WTC11 (cell line): ENCODE results near the gene COL5A3. TPM values are rescaled to one million over a fixed set of nuclear protein-coding genes. Genes with fewer than 3 reads are reported as not detected.

ENCODE experiments used
- ATAC-seq: fragments of 200-7000 bp; cut with Tn5 transposase; 2 replicates; pipeline ENCODE4 v1.10.0; 2021; ENCODE audit warnings: mild to moderate bottlenecking, moderate library complexity
- CTCF ChIA-PET: fragments of 300-600 bp; sonication (Branson Sonifier 250); formaldehyde crosslinking; loops from one replicate; lab custom pipeline; 2021; ENCODE audit warnings: antibody characterized with exemption; lab: Charles Lee
- POLR2A ChIA-PET: fragments of 350-600 bp; sonication (Branson Sonifier 250); formaldehyde crosslinking; loops from one replicate; lab custom pipeline; 2021; ENCODE audit warnings: antibody characterized with exemption; lab: Charles Lee
- DNase-seq: peaks from one replicate; pipeline ENCODE4 v3.0.0; 2021; ENCODE audit warnings: low spot score
- H3K27ac Mint-ChIP-seq: 2 replicates; pipeline ENCODE4 v1.8.0; 2021; ENCODE audit warnings: mixed read lengths
- H3K27me3 Mint-ChIP-seq: 2 replicates; pipeline ENCODE4 v1.8.0; 2021; ENCODE audit warnings: low read depth, mild to moderate bottlenecking, moderate library complexity, mixed read lengths
- H3K36me3 Mint-ChIP-seq: 2 replicates; pipeline ENCODE4 v1.8.0; 2021; ENCODE audit warnings: mixed read lengths
- H3K4me1 Mint-ChIP-seq: 2 replicates; pipeline ENCODE4 v1.8.0; 2022; ENCODE audit warnings: mixed read lengths
- H3K4me3 Mint-ChIP-seq: 2 replicates; pipeline ENCODE4 v1.8.0; 2021; ENCODE audit warnings: mild to moderate bottlenecking, moderate library complexity, mixed read lengths
- H3K9me3 Mint-ChIP-seq: 2 replicates; pipeline ENCODE4 v1.8.0; 2021; ENCODE audit warnings: mixed read lengths
- FOXK1 ChIP-seq: sonication (generic); formaldehyde crosslinking; IDR thresholded peaks from 2 replicates; pipeline ENCODE4 v1.8.0; 2022; ENCODE audit warnings: mild to moderate bottlenecking, moderate library complexity, missing genetic modification reagents
- GTF2I ChIP-seq: fragments of 250-450 bp; sonication (Bioruptor Pico); conservative IDR thresholded peaks from 2 replicates; pipeline ENCODE4 v1.4.0; 2021; ENCODE audit warnings: mild to moderate bottlenecking
- IRF2 ChIP-seq: sonication (generic); formaldehyde crosslinking; IDR thresholded peaks from 2 replicates; pipeline ENCODE4 v1.8.0; 2022; ENCODE audit warnings: low read depth, missing genetic modification reagents, borderline replicate concordance
- JAZF1 ChIP-seq: fragments of 250-450 bp; sonication (Bioruptor Pico); IDR thresholded peaks from 2 replicates; pipeline ENCODE4 v1.9.0; 2021; ENCODE audit warnings: moderate library complexity, mild to moderate bottlenecking, inconsistent platforms
- MYBL2 ChIP-seq: sonication (generic); formaldehyde crosslinking; IDR thresholded peaks from 2 replicates; pipeline ENCODE4 v1.8.1; 2023; ENCODE audit warnings: mild to moderate bottlenecking, moderate library complexity, missing genetic modification reagents
- NFE2L1 ChIP-seq: sonication (generic); formaldehyde crosslinking; IDR thresholded peaks from 2 replicates; pipeline ENCODE4 v1.8.1; 2023; ENCODE audit warnings: missing genetic modification reagents
- OVOL2 ChIP-seq: fragments of 250-450 bp; sonication (Bioruptor Pico); IDR thresholded peaks from 2 replicates; pipeline ENCODE4 v1.9.0; 2021; ENCODE audit warnings: mild to moderate bottlenecking, borderline replicate concordance
- RELA ChIP-seq: sonication (generic); formaldehyde crosslinking; IDR thresholded peaks from 2 replicates; pipeline ENCODE4 v1.8.1; 2022; ENCODE audit warnings: missing genetic modification reagents, mild to moderate bottlenecking, borderline replicate concordance
- SMAD3 ChIP-seq: sonication (generic); formaldehyde crosslinking; IDR thresholded peaks from 2 replicates; pipeline ENCODE4 v1.8.0; 2022; ENCODE audit warnings: missing genetic modification reagents, mild to moderate bottlenecking, borderline replicate concordance
- SOX15 ChIP-seq: fragments of 250-450 bp; sonication (Bioruptor Pico); IDR thresholded peaks from 2 replicates; pipeline ENCODE4 v1.9.0; 2021; ENCODE audit warnings: mild to moderate bottlenecking
- TEAD1 ChIP-seq: sonication (generic); formaldehyde crosslinking; IDR thresholded peaks from 2 replicates; pipeline ENCODE4 v1.8.0; 2022; ENCODE audit warnings: mild to moderate bottlenecking, missing genetic modification reagents
- TP53 ChIP-seq: sonication (generic); formaldehyde crosslinking; IDR thresholded peaks from 2 replicates; pipeline ENCODE4 v1.8.1; 2023; ENCODE audit warnings: mild to moderate bottlenecking, missing genetic modification reagents
- ZNF317 ChIP-seq: sonication (generic); formaldehyde crosslinking; IDR thresholded peaks from 2 replicates; pipeline ENCODE4 v1.8.1; 2023; ENCODE audit warnings: low read depth, mild to moderate bottlenecking, moderate library complexity, missing genetic modification reagents, borderline replicate concordance
- total RNA-seq: library from RNA; stranded (reverse); gene quantifications from 3 replicates; pipeline ENCODE4 v1.2.3, GENCODE V29; 2021
- TF ChIP-seq, protein P1 (sequence below): fragments of 200-600 bp; IDR thresholded peaks from 2 replicates; pipeline ENCODE4 v1.8.0; 2022; ENCODE audit warnings: antibody characterized with exemption
- TF ChIP-seq, protein P2 (sequence below): sonication (generic); formaldehyde crosslinking; IDR thresholded peaks from 2 replicates; pipeline ENCODE4 v1.8.1; 2022; ENCODE audit warnings: low read depth, mild to moderate bottlenecking, moderate library complexity, missing genetic modification reagents, borderline replicate concordance
- TF ChIP-seq, protein P3 (sequence below): sonication (generic); formaldehyde crosslinking; IDR thresholded peaks from 2 replicates; pipeline ENCODE4 v1.8.1; 2023; ENCODE audit warnings: mild to moderate bottlenecking, moderate library complexity, missing genetic modification reagents
- TF ChIP-seq, protein P4 (sequence below): sonication (generic); formaldehyde crosslinking; IDR thresholded peaks from 2 replicates; pipeline ENCODE4 v1.8.1; 2023; ENCODE audit warnings: mild to moderate bottlenecking, missing genetic modification reagents, moderate library complexity
- TF ChIP-seq, protein P5 (sequence below): fragments of 250-450 bp; sonication (Bioruptor Pico); IDR thresholded peaks from 2 replicates; pipeline ENCODE4 v1.9.0; 2021; ENCODE audit warnings: moderate library complexity, mild to moderate bottlenecking, inconsistent platforms, borderline replicate concordance
- TF ChIP-seq, protein P6 (sequence below): sonication (generic); formaldehyde crosslinking; IDR thresholded peaks from 2 replicates; pipeline ENCODE4 v1.8.0; 2023; ENCODE audit warnings: missing genetic modification reagents
- TF ChIP-seq, protein P7 (sequence below): sonication (generic); formaldehyde crosslinking; IDR thresholded peaks from 2 replicates; pipeline ENCODE4 v1.8.1; 2023; ENCODE audit warnings: mild to moderate bottlenecking, missing genetic modification reagents, borderline replicate concordance

Gene COL5A3
- total RNA-seq, 1 experiment from 2014 or later = 0.81 TPM

DNA sequence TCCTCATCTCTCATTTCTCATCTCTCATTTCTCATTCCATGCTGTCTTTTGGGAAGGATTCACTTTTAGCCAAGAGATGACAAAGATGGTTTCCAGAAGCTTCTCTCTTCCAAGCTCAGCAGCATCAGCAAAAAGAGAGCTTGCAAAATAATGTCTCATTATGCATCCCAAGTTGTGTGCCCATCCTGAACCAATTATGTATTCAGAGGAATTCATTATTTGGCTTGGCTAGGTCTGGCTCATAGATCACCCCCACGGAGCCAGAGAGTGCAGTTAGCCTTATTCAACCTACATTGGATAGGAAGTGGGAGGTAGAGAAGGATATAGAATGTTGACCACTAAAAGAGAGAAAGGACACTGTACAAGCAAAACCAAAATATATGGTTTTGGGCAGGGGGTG, 68.6 kb downstream of the COL5A3 start:
- ChIA-PET POLR2A (no interaction called here), CTCF (no interaction called here)
- DNase-seq = no peak
- Mint-ChIP-seq H3K4me3 (no peak overlapping the region), H3K36me3 (peaks cover 4% of the 10 kb centered on the region), H3K27me3 (peaks cover 20% of the 10 kb centered on the region), H3K4me1 (peaks cover 26% of the 10 kb centered on the region), H3K27ac (no peak overlapping the region), H3K9me3 (peaks cover 19% of the 10 kb centered on the region)
- TF ChIP-seq TP53 (CRISPR knock-in tag) (no peak), SMAD3 (CRISPR knock-in tag) (no peak), NFE2L1 (CRISPR knock-in tag) (no peak), SOX15 (no peak)
- TF ChIP-seq, protein P1, sequence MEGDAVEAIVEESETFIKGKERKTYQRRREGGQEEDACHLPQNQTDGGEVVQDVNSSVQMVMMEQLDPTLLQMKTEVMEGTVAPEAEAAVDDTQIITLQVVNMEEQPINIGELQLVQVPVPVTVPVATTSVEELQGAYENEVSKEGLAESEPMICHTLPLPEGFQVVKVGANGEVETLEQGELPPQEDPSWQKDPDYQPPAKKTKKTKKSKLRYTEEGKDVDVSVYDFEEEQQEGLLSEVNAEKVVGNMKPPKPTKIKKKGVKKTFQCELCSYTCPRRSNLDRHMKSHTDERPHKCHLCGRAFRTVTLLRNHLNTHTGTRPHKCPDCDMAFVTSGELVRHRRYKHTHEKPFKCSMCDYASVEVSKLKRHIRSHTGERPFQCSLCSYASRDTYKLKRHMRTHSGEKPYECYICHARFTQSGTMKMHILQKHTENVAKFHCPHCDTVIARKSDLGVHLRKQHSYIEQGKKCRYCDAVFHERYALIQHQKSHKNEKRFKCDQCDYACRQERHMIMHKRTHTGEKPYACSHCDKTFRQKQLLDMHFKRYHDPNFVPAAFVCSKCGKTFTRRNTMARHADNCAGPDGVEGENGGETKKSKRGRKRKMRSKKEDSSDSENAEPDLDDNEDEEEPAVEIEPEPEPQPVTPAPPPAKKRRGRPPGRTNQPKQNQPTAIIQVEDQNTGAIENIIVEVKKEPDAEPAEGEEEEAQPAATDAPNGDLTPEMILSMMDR = no peak
- TF ChIP-seq, protein P2, sequence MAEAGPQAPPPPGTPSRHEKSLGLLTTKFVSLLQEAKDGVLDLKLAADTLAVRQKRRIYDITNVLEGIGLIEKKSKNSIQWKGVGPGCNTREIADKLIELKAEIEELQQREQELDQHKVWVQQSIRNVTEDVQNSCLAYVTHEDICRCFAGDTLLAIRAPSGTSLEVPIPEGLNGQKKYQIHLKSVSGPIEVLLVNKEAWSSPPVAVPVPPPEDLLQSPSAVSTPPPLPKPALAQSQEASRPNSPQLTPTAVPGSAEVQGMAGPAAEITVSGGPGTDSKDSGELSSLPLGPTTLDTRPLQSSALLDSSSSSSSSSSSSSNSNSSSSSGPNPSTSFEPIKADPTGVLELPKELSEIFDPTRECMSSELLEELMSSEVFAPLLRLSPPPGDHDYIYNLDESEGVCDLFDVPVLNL (CRISPR knock-in tag) = no peak
- no peak for ATAC-seq

DNA sequence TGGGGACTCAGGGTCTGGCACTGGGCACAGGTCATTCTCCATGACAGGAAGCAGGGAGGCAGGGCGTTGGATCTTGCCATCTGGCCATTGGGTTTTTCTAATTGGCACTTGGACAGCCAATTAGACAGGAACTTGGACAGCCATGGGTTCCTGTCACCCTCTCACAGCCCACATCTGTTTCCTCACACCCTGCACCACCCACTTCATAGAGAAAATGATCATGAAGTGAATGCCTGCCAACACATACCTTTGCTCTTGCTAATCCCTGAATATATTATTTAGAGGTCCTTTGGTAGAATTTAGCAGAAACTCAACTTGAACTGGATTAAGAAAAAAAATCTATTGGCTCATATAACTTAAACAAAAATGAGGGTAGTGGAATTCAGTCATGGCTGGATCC, 69.1 kb downstream of the COL5A3 start:
- Mint-ChIP-seq H3K4me1 (peaks cover 26% of the 10 kb centered on the region), H3K27ac (no peak overlapping the region), H3K36me3 (peaks cover 4% of the 10 kb centered on the region), H3K27me3 (peaks cover 20% of the 10 kb centered on the region), H3K4me3 (no peak overlapping the region), H3K9me3 (peaks cover 19% of the 10 kb centered on the region)
- TF ChIP-seq, protein P3, sequence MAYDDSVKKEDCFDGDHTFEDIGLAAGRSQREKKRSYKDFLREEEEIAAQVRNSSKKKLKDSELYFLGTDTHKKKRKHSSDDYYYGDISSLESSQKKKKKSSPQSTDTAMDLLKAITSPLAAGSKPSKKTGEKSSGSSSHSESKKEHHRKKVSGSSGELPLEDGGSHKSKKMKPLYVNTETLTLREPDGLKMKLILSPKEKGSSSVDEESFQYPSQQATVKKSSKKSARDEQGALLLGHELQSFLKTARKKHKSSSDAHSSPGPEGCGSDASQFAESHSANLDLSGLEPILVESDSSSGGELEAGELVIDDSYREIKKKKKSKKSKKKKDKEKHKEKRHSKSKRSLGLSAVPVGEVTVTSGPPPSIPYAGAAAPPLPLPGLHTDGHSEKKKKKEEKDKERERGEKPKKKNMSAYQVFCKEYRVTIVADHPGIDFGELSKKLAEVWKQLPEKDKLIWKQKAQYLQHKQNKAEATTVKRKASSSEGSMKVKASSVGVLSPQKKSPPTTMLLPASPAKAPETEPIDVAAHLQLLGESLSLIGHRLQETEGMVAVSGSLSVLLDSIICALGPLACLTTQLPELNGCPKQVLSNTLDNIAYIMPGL (CRISPR knock-in tag) = no peak
- TF ChIP-seq, protein P4, sequence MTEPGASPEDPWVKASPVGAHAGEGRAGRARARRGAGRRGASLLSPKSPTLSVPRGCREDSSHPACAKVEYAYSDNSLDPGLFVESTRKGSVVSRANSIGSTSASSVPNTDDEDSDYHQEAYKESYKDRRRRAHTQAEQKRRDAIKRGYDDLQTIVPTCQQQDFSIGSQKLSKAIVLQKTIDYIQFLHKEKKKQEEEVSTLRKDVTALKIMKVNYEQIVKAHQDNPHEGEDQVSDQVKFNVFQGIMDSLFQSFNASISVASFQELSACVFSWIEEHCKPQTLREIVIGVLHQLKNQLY = no peak
- TF ChIP-seq, protein P5, sequence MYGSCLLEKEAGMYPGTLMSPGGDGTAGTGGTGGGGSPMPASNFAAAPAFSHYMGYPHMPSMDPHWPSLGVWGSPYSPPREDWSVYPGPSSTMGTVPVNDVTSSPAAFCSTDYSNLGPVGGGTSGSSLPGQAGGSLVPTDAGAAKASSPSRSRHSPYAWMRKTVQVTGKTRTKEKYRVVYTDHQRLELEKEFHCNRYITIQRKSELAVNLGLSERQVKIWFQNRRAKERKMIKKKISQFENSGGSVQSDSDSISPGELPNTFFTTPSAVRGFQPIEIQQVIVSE (CRISPR knock-in tag) = no peak
- TF ChIP-seq, protein P6, sequence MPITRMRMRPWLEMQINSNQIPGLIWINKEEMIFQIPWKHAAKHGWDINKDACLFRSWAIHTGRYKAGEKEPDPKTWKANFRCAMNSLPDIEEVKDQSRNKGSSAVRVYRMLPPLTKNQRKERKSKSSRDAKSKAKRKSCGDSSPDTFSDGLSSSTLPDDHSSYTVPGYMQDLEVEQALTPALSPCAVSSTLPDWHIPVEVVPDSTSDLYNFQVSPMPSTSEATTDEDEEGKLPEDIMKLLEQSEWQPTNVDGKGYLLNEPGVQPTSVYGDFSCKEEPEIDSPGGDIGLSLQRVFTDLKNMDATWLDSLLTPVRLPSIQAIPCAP (CRISPR knock-in tag) = no peak
- no peak for TF ChIP-seq RELA (CRISPR knock-in tag)
- TF ChIP-seq, protein P7, sequence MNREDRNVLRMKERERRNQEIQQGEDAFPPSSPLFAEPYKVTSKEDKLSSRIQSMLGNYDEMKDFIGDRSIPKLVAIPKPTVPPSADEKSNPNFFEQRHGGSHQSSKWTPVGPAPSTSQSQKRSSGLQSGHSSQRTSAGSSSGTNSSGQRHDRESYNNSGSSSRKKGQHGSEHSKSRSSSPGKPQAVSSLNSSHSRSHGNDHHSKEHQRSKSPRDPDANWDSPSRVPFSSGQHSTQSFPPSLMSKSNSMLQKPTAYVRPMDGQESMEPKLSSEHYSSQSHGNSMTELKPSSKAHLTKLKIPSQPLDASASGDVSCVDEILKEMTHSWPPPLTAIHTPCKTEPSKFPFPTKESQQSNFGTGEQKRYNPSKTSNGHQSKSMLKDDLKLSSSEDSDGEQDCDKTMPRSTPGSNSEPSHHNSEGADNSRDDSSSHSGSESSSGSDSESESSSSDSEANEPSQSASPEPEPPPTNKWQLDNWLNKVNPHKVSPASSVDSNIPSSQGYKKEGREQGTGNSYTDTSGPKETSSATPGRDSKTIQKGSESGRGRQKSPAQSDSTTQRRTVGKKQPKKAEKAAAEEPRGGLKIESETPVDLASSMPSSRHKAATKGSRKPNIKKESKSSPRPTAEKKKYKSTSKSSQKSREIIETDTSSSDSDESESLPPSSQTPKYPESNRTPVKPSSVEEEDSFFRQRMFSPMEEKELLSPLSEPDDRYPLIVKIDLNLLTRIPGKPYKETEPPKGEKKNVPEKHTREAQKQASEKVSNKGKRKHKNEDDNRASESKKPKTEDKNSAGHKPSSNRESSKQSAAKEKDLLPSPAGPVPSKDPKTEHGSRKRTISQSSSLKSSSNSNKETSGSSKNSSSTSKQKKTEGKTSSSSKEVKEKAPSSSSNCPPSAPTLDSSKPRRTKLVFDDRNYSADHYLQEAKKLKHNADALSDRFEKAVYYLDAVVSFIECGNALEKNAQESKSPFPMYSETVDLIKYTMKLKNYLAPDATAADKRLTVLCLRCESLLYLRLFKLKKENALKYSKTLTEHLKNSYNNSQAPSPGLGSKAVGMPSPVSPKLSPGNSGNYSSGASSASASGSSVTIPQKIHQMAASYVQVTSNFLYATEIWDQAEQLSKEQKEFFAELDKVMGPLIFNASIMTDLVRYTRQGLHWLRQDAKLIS (CRISPR knock-in tag) = no peak
- TF ChIP-seq JAZF1 (CRISPR knock-in tag) = no peak
- TF ChIP-seq ZNF317 (CRISPR knock-in tag) = no peak
- TF ChIP-seq TEAD1 (CRISPR knock-in tag) = no peak
- no peak for TF ChIP-seq TP53 (CRISPR knock-in tag)
- no peak for TF ChIP-seq MYBL2
- TF ChIP-seq FOXK1 (CRISPR knock-in tag) = no peak
- TF ChIP-seq GTF2I (CRISPR knock-in tag) = no peak
- TF ChIP-seq OVOL2 (CRISPR knock-in tag) = no peak
- TF ChIP-seq IRF2 (CRISPR knock-in tag) = no peak
- ATAC-seq = no peak
- DNase-seq = no peak
- ChIA-PET POLR2A (no interaction called here), CTCF (no interaction called here)
